Calu3 (cell line): ENCODE results near the gene BEND5. TPM values are rescaled to one million over a fixed set of nuclear protein-coding genes. Genes with fewer than 3 reads are reported as not detected.

ENCODE experiments used
- BruUV-seq: library from RNA; stranded (reverse); fragments of 400-500 nt; replicated peaks from 2 replicates; lab custom pipeline; 2021; lab: Mats Ljungman, UMichigan
- CTCF ChIA-PET: fragments of 300-600 bp; sonication (Branson Sonifier 250); formaldehyde crosslinking; loops from one replicate; lab custom pipeline; 2022; ENCODE audit warnings: antibody characterized with exemption; lab: Charles Lee
- DNase-seq: peaks from one replicate; pipeline ENCODE4 v3.0.0; 2022
- H3K27ac Mint-ChIP-seq: one replicate; pipeline ENCODE4 v1.8.0; 2022; ENCODE audit warnings: mixed read lengths; ENCODE audit not compliant: unreplicated experiment
- H3K27me3 Mint-ChIP-seq: one replicate; pipeline ENCODE4 v1.8.0; 2022; ENCODE audit warnings: mixed read lengths; ENCODE audit not compliant: unreplicated experiment
- H3K36me3 Mint-ChIP-seq: one replicate; pipeline ENCODE4 v1.8.0; 2022; ENCODE audit warnings: mild to moderate bottlenecking, moderate library complexity, mixed read lengths; ENCODE audit not compliant: insufficient read depth, unreplicated experiment
- H3K4me1 Mint-ChIP-seq: one replicate; pipeline ENCODE4 v1.8.0; 2022; ENCODE audit warnings: mild to moderate bottlenecking, low read depth, mixed read lengths; ENCODE audit not compliant: unreplicated experiment
- H3K4me3 Mint-ChIP-seq: one replicate; pipeline ENCODE4 v1.8.0; 2022; ENCODE audit warnings: mild to moderate bottlenecking, low read depth, moderate library complexity, mixed read lengths; ENCODE audit not compliant: unreplicated experiment
- H3K9me3 Mint-ChIP-seq: one replicate; pipeline ENCODE4 v1.8.0; 2022; ENCODE audit warnings: low read depth, mixed read lengths; ENCODE audit not compliant: unreplicated experiment
- intact Hi-C: fragments of 100-400 bp; cut with micrococcal nuclease; formaldehyde crosslinking; loops from one replicate; pipeline ENCODE4 v1.10.0; 2022; ENCODE audit not compliant: unreplicated experiment
- total RNA-seq: library from RNA; stranded (reverse); gene quantifications from 2 replicates; pipeline ENCODE4 v1.2.3, GENCODE V29; 2022
- TF ChIP-seq, protein P1 (sequence below): fragments of 200-600 bp; IDR thresholded peaks from one replicate; pipeline ENCODE4 v1.8.0; 2022; ENCODE audit warnings: antibody characterized with exemption; ENCODE audit not compliant: unreplicated experiment

Gene BEND5
- total RNA-seq, 1 experiment from 2014 or later = 0.87 TPM

DNA sequence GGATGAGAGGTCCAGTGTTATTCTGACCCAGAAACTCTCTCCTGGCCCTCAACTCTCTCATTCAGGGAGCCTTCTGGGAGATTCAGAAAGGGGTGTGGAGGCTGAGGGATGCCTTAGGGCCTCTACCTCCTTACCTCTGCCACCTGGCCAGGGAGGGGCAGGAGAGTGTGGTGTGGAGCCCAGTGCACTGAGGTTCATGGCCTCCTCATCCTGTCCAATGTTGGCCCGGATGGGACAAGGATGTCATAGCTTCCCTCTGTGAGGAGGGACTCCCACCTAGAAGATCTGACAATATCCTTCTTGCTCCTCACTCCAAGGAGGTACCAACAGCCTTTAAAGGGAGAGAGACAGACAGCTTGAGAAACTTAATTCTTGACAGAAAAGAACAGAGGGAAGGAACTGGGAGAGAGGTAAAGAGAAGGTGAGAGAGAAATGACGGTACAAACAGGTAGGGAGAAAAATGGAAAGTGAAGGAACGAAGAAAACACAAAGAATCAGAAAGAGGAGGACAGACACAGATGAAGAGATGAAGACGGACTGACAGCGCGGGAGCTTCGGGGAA, 779 bp downstream of the BEND5 start:
- Mint-ChIP-seq H3K36me3 (peaks cover 12% of the 10 kb centered on the region), H3K27ac (no peak overlapping the region), H3K4me3 (peak overlapping the region; percentile 68), H3K4me1 (peaks cover 9% of the 10 kb centered on the region), H3K9me3 (no peaks in the 10 kb centered on the region), H3K27me3 (peaks cover 44% of the 10 kb centered on the region)
- TF ChIP-seq, protein P1, sequence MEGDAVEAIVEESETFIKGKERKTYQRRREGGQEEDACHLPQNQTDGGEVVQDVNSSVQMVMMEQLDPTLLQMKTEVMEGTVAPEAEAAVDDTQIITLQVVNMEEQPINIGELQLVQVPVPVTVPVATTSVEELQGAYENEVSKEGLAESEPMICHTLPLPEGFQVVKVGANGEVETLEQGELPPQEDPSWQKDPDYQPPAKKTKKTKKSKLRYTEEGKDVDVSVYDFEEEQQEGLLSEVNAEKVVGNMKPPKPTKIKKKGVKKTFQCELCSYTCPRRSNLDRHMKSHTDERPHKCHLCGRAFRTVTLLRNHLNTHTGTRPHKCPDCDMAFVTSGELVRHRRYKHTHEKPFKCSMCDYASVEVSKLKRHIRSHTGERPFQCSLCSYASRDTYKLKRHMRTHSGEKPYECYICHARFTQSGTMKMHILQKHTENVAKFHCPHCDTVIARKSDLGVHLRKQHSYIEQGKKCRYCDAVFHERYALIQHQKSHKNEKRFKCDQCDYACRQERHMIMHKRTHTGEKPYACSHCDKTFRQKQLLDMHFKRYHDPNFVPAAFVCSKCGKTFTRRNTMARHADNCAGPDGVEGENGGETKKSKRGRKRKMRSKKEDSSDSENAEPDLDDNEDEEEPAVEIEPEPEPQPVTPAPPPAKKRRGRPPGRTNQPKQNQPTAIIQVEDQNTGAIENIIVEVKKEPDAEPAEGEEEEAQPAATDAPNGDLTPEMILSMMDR = no peak
- intact Hi-C loops = no loop called here
- CTCF ChIA-PET = no interaction called here
- no TSS peak for BruUV-seq
- no peak for DNase-seq

DNA sequence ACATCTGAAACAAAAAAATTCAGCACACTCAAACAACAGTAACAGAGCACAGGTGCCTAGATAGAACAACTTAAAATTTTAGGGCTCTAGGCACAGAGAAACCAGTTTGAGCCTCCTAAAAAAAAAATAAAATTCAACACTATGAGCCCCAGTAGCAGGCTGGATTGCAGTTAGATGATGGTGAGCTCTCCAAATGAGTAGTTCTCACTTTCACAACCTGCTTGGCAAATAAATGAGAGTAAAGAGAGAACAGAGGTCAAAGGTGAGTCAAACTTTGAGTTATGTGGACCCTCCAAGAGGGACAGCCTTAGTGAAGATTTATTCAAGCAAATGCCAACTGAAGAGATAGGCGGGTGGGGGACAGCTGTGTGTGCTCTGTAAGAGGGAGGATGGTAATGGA, 3.6 kb downstream of the BEND5 start:
- no peak overlapping the region for H3K4me3 Mint-ChIP-seq
- H3K9me3 Mint-ChIP-seq = no peaks in the 10 kb centered on the region
- BruUV-seq = no TSS peak
- no peak for DNase-seq
- H3K4me1 Mint-ChIP-seq = peaks cover 9% of the 10 kb centered on the region
- no peak overlapping the region for H3K27ac Mint-ChIP-seq
- peaks cover 12% of the 10 kb centered on the region for H3K36me3 Mint-ChIP-seq
- intact Hi-C loops = no loop called here
- CTCF ChIA-PET = interaction anchor here (0.6 kb wide), 1 partner anchor 91 kb away, joined by 5 read pairs; no protein-coding TSS in a partner anchor
- peaks cover 62% of the 10 kb centered on the region for H3K27me3 Mint-ChIP-seq
- TF ChIP-seq, protein P1 = no peak

DNA sequence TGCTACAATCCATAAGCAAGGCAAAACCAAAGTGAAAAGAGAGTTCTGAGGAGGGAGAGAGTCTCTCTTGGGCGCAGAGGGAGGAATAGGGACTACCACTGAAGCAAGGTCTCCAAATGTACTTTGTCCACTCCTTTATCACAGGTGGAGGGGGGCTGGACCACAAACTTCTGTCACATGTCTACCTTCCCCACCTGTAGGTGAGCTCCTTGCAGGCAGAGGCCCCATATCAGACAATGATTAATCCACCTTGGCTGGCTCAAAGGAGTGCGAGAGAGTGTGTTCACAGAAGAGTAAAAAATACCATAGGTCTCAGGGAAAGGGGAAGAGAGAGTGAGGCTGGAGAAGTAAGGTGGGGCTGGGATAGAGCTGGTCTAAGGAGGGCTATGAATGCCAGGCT, 4.5 kb downstream of the BEND5 start:
- Mint-ChIP-seq H3K36me3 (peaks cover 8% of the 10 kb centered on the region), H3K4me3 (no peak overlapping the region), H3K27me3 (peaks cover 55% of the 10 kb centered on the region), H3K27ac (no peak overlapping the region), H3K4me1 (peaks cover 9% of the 10 kb centered on the region), H3K9me3 (no peaks in the 10 kb centered on the region)
- no peak for DNase-seq
- BruUV-seq = no TSS peak
- TF ChIP-seq, protein P1 = no peak
- intact Hi-C loops = no loop called here
- CTCF ChIA-PET = no interaction called here

DNA sequence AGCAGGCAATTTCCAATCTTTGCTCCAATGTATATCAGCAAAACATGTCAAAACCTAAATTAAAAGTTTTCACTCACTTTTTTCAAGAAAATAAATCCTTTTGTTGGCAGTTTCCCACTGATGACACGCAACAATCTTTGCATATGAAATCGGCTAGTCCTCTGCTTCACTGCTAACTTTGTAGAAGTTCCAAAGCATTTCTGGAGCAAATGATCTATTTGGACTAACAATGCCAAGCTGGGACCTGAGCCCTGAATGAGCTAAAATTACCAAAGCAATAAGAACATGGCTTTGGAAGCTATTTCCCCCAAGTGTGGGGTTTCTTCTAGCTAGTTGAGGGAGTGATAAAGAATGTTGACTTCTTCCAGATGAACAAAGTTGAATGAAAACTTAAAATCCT, 5.1 kb downstream of the BEND5 start:
- H3K36me3 Mint-ChIP-seq = peaks cover 6% of the 10 kb centered on the region
- H3K27ac Mint-ChIP-seq = no peak overlapping the region
- TF ChIP-seq, protein P1 = no peak
- peaks cover 9% of the 10 kb centered on the region for H3K4me1 Mint-ChIP-seq
- H3K4me3 Mint-ChIP-seq = no peak overlapping the region
- DNase-seq = no peak
- intact Hi-C loops = no loop called here
- peaks cover 48% of the 10 kb centered on the region for H3K27me3 Mint-ChIP-seq
- no peaks in the 10 kb centered on the region for H3K9me3 Mint-ChIP-seq
- no TSS peak for BruUV-seq
- CTCF ChIA-PET = no interaction called here
